HepG2 (cell line): Measurements from ENCODE around the gene SH3GL1. TPM values are rescaled to one million over a fixed set of nuclear protein-coding genes. Genes with fewer than 3 reads are reported as not detected.

ENCODE experiments used
- HDAC6 ChIP-seq: fragments of 200-600 bp; sonication (generic); IDR thresholded peaks from 2 replicates; pipeline ENCODE4 v1.7.0; 2017; ENCODE audit warnings: mild to moderate bottlenecking, antibody characterized with exemption, low read length, low read depth
- HIC2 ChIP-seq: sonication (generic); formaldehyde crosslinking; IDR thresholded peaks from 2 replicates; pipeline ENCODE4 v1.9.0; 2022; ENCODE audit warnings: low read depth, missing genetic modification reagents
- MZF1 ChIP-seq: sonication (generic); formaldehyde crosslinking; IDR thresholded peaks from 2 replicates; pipeline ENCODE4 v1.8.1; 2023; ENCODE audit warnings: mild to moderate bottlenecking, missing genetic modification reagents, borderline replicate concordance
- NRL ChIP-seq: sonication (generic); formaldehyde crosslinking; IDR thresholded peaks from 2 replicates; pipeline ENCODE4 v1.5.0; 2020; ENCODE audit warnings: missing genetic modification reagents, mild to moderate bottlenecking, moderate library complexity, borderline replicate concordance
- SETDB1 ChIP-seq: sonication (generic); formaldehyde crosslinking; IDR thresholded peaks from 2 replicates; pipeline ENCODE4 v1.5.1; 2020; ENCODE audit warnings: missing genetic modification reagents, mild to moderate bottlenecking, borderline replicate concordance
- SRSF9 ChIP-seq: fragments of 200-400 bp; formaldehyde crosslinking; IDR thresholded peaks from 2 replicates; pipeline ENCODE4 v1.6.1; 2018; ENCODE audit warnings: borderline replicate concordance, mild to moderate bottlenecking, low read depth, low read length; ENCODE audit not compliant: insufficient read depth, poor library complexity, severe bottlenecking
- ZNF567 ChIP-seq: sonication (generic); formaldehyde crosslinking; IDR thresholded peaks from 2 replicates; pipeline ENCODE4 v1.8.1; 2023; ENCODE audit warnings: mild to moderate bottlenecking, missing genetic modification reagents, borderline replicate concordance
- ZNF883 ChIP-seq: sonication (generic); formaldehyde crosslinking; IDR thresholded peaks from 2 replicates; pipeline ENCODE4 v1.5.1; 2020; ENCODE audit warnings: mild to moderate bottlenecking, missing genetic modification reagents; ENCODE audit errors: not compliant biosample characterization
- polyA plus RNA-seq, 8 experiments: library from polyadenylated mRNA; depleted of rRNA in 3 of 8; stranded (reverse) in 7 of 8; unstranded in 1 of 8; fragments of >200 nt; fragmentation: Illumina TruSeq in 4 of 8; extraction: Trizol in 4 of 8; gene quantifications; 2 replicates each; pipeline versions ENCODE4 v1.2.1 to v1.2.3, GENCODE V29; 2011 to 2016; ENCODE audit warnings: low read depth in 4 of 8, missing spikeins in 1 of 8, mixed read lengths in 1 of 8; ENCODE audit not compliant: insufficient read depth in 1 of 8
- total RNA-seq, 5 experiments: library from RNA; depleted of rRNA; stranded (reverse); fragments of >200 nt; fragmentation: Illumina TruSeq; extraction: Trizol; gene quantifications; 2 replicates each; pipeline ENCODE4 v1.2.3, GENCODE V29; 2016; ENCODE audit warnings: low read depth in 1 of 5
- TF ChIP-seq, protein P1 (sequence below): IDR thresholded peaks from 2 replicates; pipeline ENCODE4 v1.6.1; 2016; ENCODE audit warnings: low read depth, missing genetic modification reagents, missing compliant biosample characterization
- TF ChIP-seq, protein P2 (sequence below): sonication (generic); formaldehyde crosslinking; IDR thresholded peaks from 2 replicates; pipeline ENCODE4 v1.9.0; 2022; ENCODE audit warnings: missing genetic modification reagents, mild to moderate bottlenecking, borderline replicate concordance
- TF ChIP-seq, protein P3 (sequence below): sonication (generic); formaldehyde crosslinking; IDR thresholded peaks from 2 replicates; pipeline ENCODE4 v1.5.0; 2020; ENCODE audit warnings: missing genetic modification reagents
- TF ChIP-seq, protein P4 (sequence below): sonication (generic); formaldehyde crosslinking; conservative IDR thresholded peaks from 2 replicates; pipeline ENCODE4 v1.8.0; 2022; ENCODE audit warnings: low read depth, missing genetic modification reagents

SH3GL1 gene
- total and polyA plus RNA-seq, 2 of the 13 experiments (the other 11 are each of a cell fraction or from before 2014, with no cell fraction given): 33.0 to 45.1 TPM

- peak; percentile 63 for TF ChIP-seq ZNF883 (CRISPR knock-in tag)
- TF ChIP-seq, protein P1, sequence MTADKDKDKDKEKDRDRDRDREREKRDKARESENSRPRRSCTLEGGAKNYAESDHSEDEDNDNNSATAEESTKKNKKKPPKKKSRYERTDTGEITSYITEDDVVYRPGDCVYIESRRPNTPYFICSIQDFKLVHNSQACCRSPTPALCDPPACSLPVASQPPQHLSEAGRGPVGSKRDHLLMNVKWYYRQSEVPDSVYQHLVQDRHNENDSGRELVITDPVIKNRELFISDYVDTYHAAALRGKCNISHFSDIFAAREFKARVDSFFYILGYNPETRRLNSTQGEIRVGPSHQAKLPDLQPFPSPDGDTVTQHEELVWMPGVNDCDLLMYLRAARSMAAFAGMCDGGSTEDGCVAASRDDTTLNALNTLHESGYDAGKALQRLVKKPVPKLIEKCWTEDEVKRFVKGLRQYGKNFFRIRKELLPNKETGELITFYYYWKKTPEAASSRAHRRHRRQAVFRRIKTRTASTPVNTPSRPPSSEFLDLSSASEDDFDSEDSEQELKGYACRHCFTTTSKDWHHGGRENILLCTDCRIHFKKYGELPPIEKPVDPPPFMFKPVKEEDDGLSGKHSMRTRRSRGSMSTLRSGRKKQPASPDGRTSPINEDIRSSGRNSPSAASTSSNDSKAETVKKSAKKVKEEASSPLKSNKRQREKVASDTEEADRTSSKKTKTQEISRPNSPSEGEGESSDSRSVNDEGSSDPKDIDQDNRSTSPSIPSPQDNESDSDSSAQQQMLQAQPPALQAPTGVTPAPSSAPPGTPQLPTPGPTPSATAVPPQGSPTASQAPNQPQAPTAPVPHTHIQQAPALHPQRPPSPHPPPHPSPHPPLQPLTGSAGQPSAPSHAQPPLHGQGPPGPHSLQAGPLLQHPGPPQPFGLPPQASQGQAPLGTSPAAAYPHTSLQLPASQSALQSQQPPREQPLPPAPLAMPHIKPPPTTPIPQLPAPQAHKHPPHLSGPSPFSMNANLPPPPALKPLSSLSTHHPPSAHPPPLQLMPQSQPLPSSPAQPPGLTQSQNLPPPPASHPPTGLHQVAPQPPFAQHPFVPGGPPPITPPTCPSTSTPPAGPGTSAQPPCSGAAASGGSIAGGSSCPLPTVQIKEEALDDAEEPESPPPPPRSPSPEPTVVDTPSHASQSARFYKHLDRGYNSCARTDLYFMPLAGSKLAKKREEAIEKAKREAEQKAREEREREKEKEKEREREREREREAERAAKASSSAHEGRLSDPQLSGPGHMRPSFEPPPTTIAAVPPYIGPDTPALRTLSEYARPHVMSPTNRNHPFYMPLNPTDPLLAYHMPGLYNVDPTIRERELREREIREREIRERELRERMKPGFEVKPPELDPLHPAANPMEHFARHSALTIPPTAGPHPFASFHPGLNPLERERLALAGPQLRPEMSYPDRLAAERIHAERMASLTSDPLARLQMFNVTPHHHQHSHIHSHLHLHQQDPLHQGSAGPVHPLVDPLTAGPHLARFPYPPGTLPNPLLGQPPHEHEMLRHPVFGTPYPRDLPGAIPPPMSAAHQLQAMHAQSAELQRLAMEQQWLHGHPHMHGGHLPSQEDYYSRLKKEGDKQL: no peak
- TF ChIP-seq, protein P2, sequence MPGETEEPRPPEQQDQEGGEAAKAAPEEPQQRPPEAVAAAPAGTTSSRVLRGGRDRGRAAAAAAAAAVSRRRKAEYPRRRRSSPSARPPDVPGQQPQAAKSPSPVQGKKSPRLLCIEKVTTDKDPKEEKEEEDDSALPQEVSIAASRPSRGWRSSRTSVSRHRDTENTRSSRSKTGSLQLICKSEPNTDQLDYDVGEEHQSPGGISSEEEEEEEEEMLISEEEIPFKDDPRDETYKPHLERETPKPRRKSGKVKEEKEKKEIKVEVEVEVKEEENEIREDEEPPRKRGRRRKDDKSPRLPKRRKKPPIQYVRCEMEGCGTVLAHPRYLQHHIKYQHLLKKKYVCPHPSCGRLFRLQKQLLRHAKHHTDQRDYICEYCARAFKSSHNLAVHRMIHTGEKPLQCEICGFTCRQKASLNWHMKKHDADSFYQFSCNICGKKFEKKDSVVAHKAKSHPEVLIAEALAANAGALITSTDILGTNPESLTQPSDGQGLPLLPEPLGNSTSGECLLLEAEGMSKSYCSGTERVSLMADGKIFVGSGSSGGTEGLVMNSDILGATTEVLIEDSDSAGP (CRISPR knock-in tag): peak; percentile 30; the same call in 1 of the 2 replicates
- TF ChIP-seq NRL (CRISPR knock-in tag): 0 out of 2 replicates have a peak, but pooled peaks have one; percentile 28
- no peak for TF ChIP-seq HDAC6
- TF ChIP-seq ZNF567: no peak
- TF ChIP-seq HIC2 (CRISPR knock-in tag): 0 out of 2 replicates have a peak, but pooled peaks have one; percentile 7
- no peak for TF ChIP-seq SRSF9
- TF ChIP-seq SETDB1 (CRISPR knock-in tag): no peak
- TF ChIP-seq, protein P3, sequence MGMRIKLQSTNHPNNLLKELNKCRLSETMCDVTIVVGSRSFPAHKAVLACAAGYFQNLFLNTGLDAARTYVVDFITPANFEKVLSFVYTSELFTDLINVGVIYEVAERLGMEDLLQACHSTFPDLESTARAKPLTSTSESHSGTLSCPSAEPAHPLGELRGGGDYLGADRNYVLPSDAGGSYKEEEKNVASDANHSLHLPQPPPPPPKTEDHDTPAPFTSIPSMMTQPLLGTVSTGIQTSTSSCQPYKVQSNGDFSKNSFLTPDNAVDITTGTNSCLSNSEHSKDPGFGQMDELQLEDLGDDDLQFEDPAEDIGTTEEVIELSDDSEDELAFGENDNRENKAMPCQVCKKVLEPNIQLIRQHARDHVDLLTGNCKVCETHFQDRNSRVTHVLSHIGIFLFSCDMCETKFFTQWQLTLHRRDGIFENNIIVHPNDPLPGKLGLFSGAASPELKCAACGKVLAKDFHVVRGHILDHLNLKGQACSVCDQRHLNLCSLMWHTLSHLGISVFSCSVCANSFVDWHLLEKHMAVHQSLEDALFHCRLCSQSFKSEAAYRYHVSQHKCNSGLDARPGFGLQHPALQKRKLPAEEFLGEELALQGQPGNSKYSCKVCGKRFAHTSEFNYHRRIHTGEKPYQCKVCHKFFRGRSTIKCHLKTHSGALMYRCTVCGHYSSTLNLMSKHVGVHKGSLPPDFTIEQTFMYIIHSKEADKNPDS: 0 out of 2 replicates have a peak, but pooled peaks have one; percentile 42
- TF ChIP-seq, protein P4, sequence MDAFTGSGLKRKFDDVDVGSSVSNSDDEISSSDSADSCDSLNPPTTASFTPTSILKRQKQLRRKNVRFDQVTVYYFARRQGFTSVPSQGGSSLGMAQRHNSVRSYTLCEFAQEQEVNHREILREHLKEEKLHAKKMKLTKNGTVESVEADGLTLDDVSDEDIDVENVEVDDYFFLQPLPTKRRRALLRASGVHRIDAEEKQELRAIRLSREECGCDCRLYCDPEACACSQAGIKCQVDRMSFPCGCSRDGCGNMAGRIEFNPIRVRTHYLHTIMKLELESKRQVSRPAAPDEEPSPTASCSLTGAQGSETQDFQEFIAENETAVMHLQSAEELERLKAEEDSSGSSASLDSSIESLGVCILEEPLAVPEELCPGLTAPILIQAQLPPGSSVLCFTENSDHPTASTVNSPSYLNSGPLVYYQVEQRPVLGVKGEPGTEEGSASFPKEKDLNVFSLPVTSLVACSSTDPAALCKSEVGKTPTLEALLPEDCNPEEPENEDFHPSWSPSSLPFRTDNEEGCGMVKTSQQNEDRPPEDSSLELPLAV (CRISPR knock-in tag): no peak
- TF ChIP-seq MZF1 (CRISPR knock-in tag): 0 out of 2 replicates have a peak, but pooled peaks have one; percentile 72
These were observed 2.8 kb upstream of the SH3GL1 start (continued) for GRCh38 chr19:4403005-4403761.
